Astrocyte of the hippocampus (primary cell): Measurements from ENCODE around the gene COA5.

Experiments
- DNase-seq: peaks from one replicate; pipeline ENCODE4 v3.0.0; 2011; ENCODE audit warnings: low read depth, low spot score

Gene COA5

GRCh38 chr2:98608116-98608961 lies at the start of gene COA5, which contains the start of gene UNC50:
COA5 (minus strand) TSS chr2:98608512; CDS start chr2:98608405, 107 bp downstream.
UNC50 (plus strand) TSS chr2:98608589; CDS start chr2:98609760, 1,171 bp downstream.
- DNase-seq = peak; percentile 97

GRCh38 chr2:98656800-98657199 lies 48.5 kb upstream of the COA5 start:
- no peak for DNase-seq

DNA sequence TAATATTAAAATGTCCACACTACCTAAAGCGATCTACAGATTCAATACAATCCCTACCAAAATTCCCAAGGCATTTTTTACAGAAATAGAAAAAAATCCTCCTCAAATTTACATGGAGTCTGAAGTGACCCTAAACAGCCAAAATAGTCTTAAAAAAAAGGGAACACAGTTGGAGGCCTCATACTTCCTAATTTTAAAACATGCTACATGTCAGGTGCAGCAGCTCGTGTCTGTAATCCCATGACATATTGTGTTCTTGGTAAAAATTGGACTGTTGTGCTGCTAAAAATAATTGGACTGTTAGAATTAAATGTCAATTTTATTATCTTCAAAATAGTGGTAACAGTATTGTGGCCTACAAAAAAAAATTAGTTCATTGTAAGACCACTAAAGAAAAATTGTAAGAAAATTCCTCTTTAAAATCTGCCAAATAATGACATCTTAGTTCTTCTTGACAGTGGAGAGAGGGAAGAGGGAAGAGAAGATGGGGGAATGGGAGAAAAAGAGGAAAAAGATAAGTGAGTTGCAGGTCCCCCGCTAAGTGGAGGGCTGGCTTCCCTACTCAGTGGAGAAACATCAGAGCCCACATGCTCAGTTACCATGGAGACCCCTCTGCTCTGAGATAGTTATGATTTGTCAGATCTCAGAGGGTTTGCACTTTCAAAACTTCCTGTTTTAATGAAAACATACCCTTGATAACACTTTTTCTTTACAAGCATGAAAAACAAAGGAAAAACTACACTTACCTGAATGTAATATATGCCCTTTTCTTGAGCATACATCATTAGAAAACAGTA lies 46.6 kb upstream of the COA5 start:
- no peak for DNase-seq

GRCh38 chr2:98650998-98651397 lies 42.7 kb upstream of the COA5 start:
- DNase-seq = no peak

DNA sequence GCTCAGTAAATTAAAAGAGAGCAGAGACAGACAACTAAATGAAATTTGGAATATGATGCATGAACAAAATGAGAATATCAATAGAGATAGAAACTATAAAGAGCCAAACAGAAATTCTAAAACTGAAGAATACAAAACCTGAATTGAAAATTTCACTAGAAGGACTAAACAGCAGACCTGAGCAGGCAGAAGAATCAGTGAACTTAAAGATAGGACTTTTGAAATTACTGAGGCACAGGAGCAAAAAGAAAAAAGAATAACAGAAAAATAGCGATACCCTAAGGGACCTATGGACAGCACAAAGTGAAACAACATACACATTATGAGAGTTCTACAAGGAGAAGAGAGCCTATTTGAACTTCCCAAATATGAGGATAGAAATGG lies 41.7 kb upstream of the COA5 start:
- no peak for DNase-seq

DNA sequence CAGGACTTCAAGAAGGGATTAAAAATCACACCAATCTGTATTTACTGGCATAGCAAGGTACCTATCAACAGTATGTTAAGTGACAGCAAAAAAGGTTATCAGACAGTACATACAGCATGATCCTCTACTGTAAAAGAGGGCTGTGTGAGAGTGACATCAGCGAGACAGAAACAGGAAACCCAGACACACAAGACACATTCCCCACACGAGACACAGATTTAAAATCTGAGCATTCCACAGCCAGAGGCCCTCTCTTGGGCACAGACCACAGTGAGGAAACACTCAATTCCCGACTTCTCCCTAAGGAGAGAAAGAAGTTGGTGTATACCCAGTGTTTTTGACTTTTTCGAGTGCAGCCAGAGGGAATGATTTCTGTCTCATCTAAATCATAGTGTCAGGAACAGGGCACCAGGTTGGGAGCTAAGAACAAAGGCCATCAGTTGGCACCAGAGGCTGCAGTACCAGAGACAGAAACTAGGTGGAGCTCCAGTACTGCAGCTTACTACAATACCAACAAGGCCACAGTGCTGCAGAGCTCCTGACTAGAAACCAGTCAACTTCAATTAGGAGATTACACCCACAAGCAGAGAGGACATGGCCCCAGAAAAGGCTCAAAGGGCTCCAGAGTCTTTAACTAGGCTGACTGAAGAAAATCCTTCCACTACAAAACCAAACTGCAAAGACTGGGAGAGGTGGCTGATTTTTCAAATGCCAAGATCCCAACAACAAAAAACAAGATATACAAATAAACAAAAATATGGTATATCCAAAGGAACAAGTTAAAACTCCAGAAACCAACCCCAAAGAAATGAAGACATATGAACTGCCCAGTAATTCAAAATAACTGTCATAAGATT lies 41.1 kb upstream of the COA5 start:
- DNase-seq = peak; percentile 89

DNA sequence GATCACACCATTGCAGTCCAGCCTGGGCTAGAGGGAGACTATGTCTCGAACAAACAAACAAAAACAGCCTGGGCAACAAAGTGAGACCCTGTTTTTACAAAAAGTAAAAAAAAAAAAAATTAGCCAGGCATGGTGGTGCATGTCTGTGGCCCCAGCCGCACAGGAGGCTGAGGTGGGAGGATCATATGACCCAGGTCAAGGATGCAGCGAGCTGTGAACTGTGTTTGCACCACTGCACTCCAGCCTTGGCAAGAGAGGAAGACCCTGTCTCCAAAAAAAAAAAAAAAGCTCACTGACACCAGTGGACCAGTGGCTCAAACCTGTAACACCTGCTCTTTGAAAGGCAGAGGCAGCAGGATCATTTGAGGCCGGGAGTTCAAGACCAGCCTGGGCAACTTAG lies 40.1 kb upstream of the COA5 start:
- no peak for DNase-seq

- DNase-seq = no peak
These were observed 39.3 kb upstream of the COA5 start for GRCh38 chr2:98647636-98648035.

DNA sequence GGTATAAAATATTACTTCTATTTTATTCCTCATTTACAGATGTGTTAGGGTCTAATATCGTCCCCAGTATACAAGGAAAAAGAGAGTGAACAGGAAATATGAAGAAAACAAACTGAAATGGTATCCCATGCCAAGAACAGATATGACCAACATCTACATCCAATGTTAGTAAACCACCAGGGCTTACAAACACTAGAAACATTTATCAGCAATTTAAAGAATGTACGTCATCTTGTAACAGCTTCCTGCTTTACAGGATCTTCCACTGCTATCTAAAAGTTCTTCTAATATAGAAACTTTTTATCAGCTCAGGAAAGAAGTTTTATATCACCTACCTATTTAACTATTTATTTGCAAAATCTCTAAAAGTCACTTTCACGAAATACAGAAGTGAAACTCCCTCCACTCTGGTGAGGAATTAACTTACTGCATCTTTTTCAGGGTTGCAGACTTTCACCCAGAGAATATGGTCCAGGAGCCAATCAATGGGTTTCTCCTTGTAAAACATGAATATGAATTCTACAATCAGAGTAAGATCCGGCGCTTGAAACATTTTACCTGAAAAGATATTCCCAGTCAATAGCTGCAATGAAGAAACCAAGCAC lies 35.3 kb upstream of the COA5 start:
- no peak for DNase-seq

DNA sequence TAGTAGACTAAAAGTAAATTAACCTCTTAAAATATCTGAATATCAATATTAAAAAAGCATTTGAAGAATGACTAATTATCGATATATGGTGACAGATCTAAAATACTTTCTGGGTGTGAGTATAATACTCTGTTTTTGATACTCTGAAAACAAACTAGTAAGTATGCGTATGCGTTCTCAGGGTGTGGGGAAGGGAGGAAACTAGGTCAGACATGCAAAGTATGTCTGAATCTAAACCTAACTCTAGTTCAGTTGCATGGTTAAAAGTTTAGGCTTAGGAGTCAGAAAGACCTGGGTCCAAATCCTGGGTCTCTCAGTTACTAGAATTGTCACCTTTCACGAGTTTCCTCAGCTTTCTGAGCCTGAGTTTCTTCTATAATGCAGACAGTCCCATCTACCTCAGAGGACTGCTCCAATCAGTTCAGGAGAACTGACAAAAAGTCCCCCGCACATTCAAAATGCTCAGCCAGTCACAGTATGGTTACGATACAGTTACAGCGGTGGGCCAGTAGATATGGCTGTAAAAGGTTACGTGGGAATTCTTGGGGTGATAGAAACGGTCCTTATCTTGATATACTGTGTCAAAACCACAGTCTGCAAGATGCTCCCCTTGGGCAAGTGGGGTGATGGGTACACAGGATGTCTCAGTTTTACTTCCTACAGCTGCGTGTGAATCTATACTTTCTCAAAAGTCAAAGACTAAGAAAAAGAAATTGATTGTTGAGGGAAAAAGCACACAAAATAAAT lies 29.3 kb upstream of the COA5 start:
- no peak for DNase-seq

- DNase-seq = peak; percentile 9
These were observed 26.2 kb upstream of the COA5 start for GRCh38 chr2:98634406-98635092.

GRCh38 chr2:98632351-98632750 lies 24.0 kb upstream of the COA5 start:
- no peak for DNase-seq

DNA sequence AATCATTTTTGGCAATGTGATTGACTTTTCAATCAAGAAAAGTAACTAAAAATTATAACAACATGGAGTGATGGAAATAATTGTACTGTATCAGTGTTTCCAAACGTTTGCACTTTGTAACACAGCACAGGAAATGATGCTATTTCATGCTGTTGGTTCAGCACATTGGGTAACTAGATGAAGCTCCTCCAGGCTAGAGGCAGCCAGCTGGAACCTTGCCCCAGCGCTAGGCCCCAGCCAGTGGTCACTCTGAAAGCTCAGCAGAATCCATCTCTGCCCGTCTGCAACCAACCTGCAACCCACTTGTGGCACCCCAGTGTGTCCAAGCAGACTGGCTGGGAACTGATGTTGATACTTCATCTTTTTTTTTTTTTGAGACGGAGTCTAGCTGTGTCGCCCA lies 15.3 kb upstream of the COA5 start:
- DNase-seq = no peak

- no peak for DNase-seq
These were observed 8.8 kb upstream of the COA5 start for GRCh38 chr2:98617149-98617548.

GRCh38 chr2:98615481-98615880 lies 7.2 kb upstream of the COA5 start:
- no peak for DNase-seq

- DNase-seq = no peak
These were observed 5.9 kb upstream of the COA5 start for GRCh38 chr2:98614024-98614739.

DNA sequence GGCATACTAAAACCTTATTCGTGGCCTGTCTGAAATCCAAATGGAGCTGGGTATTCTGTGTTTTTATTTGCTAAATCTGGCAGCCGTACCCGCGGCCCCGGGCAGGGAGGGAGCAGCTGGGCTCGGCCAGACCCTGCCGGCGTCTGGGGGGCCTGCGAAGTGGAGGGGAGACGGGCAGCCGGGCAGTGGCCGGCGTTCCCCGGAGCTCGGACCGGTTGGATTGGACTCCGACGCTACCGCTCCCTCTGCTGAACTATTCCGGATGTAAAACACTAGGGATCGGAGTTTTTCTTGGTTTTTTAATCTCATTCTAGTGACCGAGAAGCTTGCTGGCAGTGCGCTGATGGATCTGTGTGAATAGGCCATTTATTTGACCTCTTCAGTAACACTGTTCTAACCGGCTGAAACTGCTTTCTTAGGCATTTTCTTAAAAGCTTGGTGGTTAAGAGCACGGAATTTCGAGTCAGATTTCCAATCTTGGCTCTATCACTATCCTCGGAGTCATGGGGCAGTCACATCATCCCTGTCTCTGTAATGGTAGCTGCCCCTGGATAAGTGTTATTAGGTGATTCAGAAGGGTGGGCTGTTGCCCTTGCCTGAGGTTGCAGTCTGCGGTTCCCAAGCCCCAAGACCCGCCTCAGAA lies 771 bp upstream of the COA5 start:
- DNase-seq = peak; percentile 61

- DNase-seq = no peak
These were observed 584 bp downstream of the COA5 start for GRCh38 chr2:98607741-98608115.

DNA sequence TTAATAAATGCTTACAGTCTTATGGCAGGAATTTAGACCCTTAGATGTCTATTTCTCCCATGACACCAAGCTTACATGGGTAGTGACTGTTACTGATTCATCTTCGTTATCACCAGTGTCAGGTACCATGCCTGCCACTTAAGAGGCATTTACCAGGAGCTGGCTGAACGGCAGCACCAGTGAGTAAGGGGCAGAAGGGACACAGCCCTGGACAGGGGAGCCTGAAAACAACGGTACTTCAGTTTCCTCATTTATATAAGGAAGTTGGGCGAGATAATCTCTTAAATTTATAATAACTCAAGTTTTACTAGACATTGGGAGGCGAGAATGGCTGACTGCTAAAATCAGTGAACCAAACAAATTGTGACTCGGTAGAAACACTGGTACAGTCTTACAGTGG lies 1.2 kb downstream of the COA5 start:
- no peak for DNase-seq
